Esophagus (tissue), 2 donors: ENCODE data around the gene RAB13. TPM values are rescaled to one million over a fixed set of nuclear protein-coding genes. Genes with fewer than 3 reads are reported as not detected.
A peak's percentile ranks its signal among the peaks of the same experiment; 100 is the strongest.
"Not testable (repeated sequence)": the region's sequence is repeated elsewhere in the genome, so short reads cannot be mapped to it uniquely, and the experiment has no call there.

ENCODE experiments used
- H3K27ac ChIP-seq, 2 donors: one replicate each; pipeline ENCODE4 v1.5.1; 2013; ENCODE audit warnings: low read depth in 2 of 2, mild to moderate bottlenecking in 2 of 2, inconsistent platforms in 1 of 2, low read length in 1 of 2, moderate library complexity in 1 of 2
- H3K27me3 ChIP-seq, 2 donors: one replicate each; pipeline ENCODE4 v1.6.1; 2013; ENCODE audit warnings: low read length in 2 of 2, control low read depth in 1 of 2, mild to moderate bottlenecking in 1 of 2; ENCODE audit not compliant: insufficient read depth in 2 of 2, control insufficient read depth in 1 of 2
- H3K36me3 ChIP-seq, 2 donors: one replicate each; pipeline ENCODE4 v1.6.1; 2013; ENCODE audit warnings: low read length in 1 of 2; ENCODE audit not compliant: control insufficient read depth in 2 of 2, insufficient read depth in 2 of 2
- H3K4me1 ChIP-seq, 2 donors: one replicate each; pipeline ENCODE4 v1.6.1; 2013; ENCODE audit warnings: low read length in 1 of 2; ENCODE audit not compliant: control insufficient read depth in 2 of 2, insufficient read depth in 2 of 2
- H3K4me3 ChIP-seq, 2 donors: one replicate each; pipeline ENCODE4 v1.5.1; 2013; ENCODE audit warnings: low read length in 2 of 2, mild to moderate bottlenecking in 2 of 2, low read depth in 1 of 2, moderate library complexity in 1 of 2
- H3K9me3 ChIP-seq, 2 donors: one replicate each; pipeline ENCODE4 v1.6.1; 2013; ENCODE audit warnings: mild to moderate bottlenecking in 2 of 2, low read depth in 1 of 2, low read length in 1 of 2, moderate library complexity in 1 of 2; ENCODE audit not compliant: control insufficient read depth in 2 of 2, insufficient read depth in 1 of 2
- WGBS, 2 donors: extraction: QIAGEN DNeasy Blood & Tissue Kit; methylation state at CpG; one replicate each; pipeline ENCODE4 v1.1.7; 2013; 5-methylcytosine and 5-hydroxymethylcytosine counted together
- polyA plus RNA-seq, 2 donors: library from polyadenylated mRNA; stranded (reverse); fragments of 200-250 nt; gene quantifications; one replicate each; pipeline ENCODE4 v1.2.3, GENCODE V29; 2013
- donor health status: healthy with polysubstance abuse.
- donor health status: Bipolar disorder and iron deficiency.

The RAB13 gene
- polyA plus RNA-seq, 2 donors = 83.2 to 89.5 TPM

- H3K4me1 ChIP-seq, H3K27ac ChIP-seq, H3K27me3 ChIP-seq, H3K9me3 ChIP-seq, H3K36me3 ChIP-seq, H3K4me3 ChIP-seq: not testable (repeated sequence)
- WGBS, 2 donors = 91 to 92% methylated on average over 10 of the region's 10 CpGs
Observed at GRCh38 chr1:153996882-153997281, 10.7 kb upstream of the RAB13 start.

GRCh38 chr1:153995640-153996039 lies 9.5 kb upstream of the RAB13 start:
- H3K4me3 ChIP-seq = no peak overlapping the region
- H3K27ac ChIP-seq = no peak overlapping the region
- H3K4me1 ChIP-seq = no peaks in the 10 kb centered on the region
- peaks cover 0 to 5% of the 10 kb centered on the region in 2 donors for H3K36me3 ChIP-seq
- no peaks in the 10 kb centered on the region for H3K9me3 ChIP-seq
- no peaks in the 10 kb centered on the region for H3K27me3 ChIP-seq
- WGBS, 2 donors = 91 to 94% methylated on average over 11 of the region's 11 CpGs

GRCh38 chr1:153995202-153995601 lies 9.1 kb upstream of the RAB13 start:
- no peaks in the 10 kb centered on the region for H3K9me3 ChIP-seq
- WGBS, 2 donors = 84% methylated on average over 3 of the region's 3 CpGs
- H3K27me3 ChIP-seq = no peaks in the 10 kb centered on the region
- H3K27ac ChIP-seq = no peak overlapping the region
- H3K36me3 ChIP-seq = peaks cover 0 to 5% of the 10 kb centered on the region in 2 donors
- H3K4me3 ChIP-seq = no peak overlapping the region
- H3K4me1 ChIP-seq = no peaks in the 10 kb centered on the region

- peaks cover 0 to 5% of the 10 kb centered on the region in 2 donors for H3K36me3 ChIP-seq
- WGBS, 2 donors = 73 to 93% methylated on average over 2 of the region's 2 CpGs
- peak overlapping the region in 1 of 2 donors; percentile 96 for H3K4me3 ChIP-seq
- H3K9me3 ChIP-seq = no peaks in the 10 kb centered on the region
- H3K27ac ChIP-seq = no peak overlapping the region
- H3K4me1 ChIP-seq = no peaks in the 10 kb centered on the region
- no peaks in the 10 kb centered on the region for H3K27me3 ChIP-seq
Observed at GRCh38 chr1:153991806-153992205, 5.7 kb upstream of the RAB13 start.

GRCh38 chr1:153991151-153991630 lies 5.1 kb upstream of the RAB13 start:
- 8 to 11% methylated on average over 9 of the region's 9 CpGs for WGBS, 2 donors

GRCh38 chr1:153990468-153991150 lies 4.5 kb upstream of the RAB13 start, which contains the start of gene RPS27:
Gene RPS27, plus strand, starts transcription at chr1:153990762. Its CDS starts 35 bp downstream, at chr1:153990797.
- Histone ChIP-seq H3K27ac (peak within 1 kb of the TSS; percentile 92 to 99), H3K9me3 (no peaks in the 10 kb centered on the region), H3K4me3 (peak within 1 kb of the TSS; percentile 72 to 96), H3K27me3 (no peaks in the 10 kb centered on the region), H3K4me1 (no peaks in the 10 kb centered on the region), H3K36me3 (peaks cover 0 to 5% of the 10 kb centered on the region in 2 donors)
- 0 to 1% methylated on average over 36 of the region's 36 CpGs for WGBS, 2 donors

More at GRCh38 chr1:153991151-153991630, 5.1 kb upstream of the RAB13 start:
- Histone ChIP-seq H3K9me3 (no peaks in the 10 kb centered on the region), H3K27me3 (no peaks in the 10 kb centered on the region), H3K4me3 (peak overlapping the region; percentile 72 to 96), H3K4me1 (no peaks in the 10 kb centered on the region), H3K36me3 (peaks cover 0 to 5% of the 10 kb centered on the region in 2 donors), H3K27ac (peak overlapping the region; percentile 92 to 99)

GRCh38 chr1:153987621-153988020 lies 1.5 kb upstream of the RAB13 start:
- peak overlapping the region in 1 of 2 donors; percentile 13 for H3K27ac ChIP-seq
- WGBS, 2 donors = 89 to 92% methylated on average over 8 of the region's 8 CpGs

GRCh38 chr1:153985341-153985912 lies 712 bp downstream of the RAB13 start:
- Histone ChIP-seq H3K4me3 (peak overlapping the region; percentile 56 to 67), H3K4me1 (no peaks in the 10 kb centered on the region), H3K27me3 (no peaks in the 10 kb centered on the region), H3K27ac (peak overlapping the region; percentile 90 to 91), H3K9me3 (no peaks in the 10 kb centered on the region), H3K36me3 (peaks cover 0 to 5% of the 10 kb centered on the region in 2 donors)
- WGBS, 2 donors = 12 to 13% methylated on average over 7 of the region's 7 CpGs

More at GRCh38 chr1:153987621-153988020, 1.5 kb upstream of the RAB13 start:
- Histone ChIP-seq H3K9me3 (no peaks in the 10 kb centered on the region), H3K36me3 (peaks cover 0 to 2% of the 10 kb centered on the region in 2 donors), H3K4me3 (no peak overlapping the region), H3K4me1 (no peaks in the 10 kb centered on the region), H3K27me3 (no peaks in the 10 kb centered on the region)

- 67 to 72% methylated on average over 6 of the region's 6 CpGs for WGBS, 2 donors
- H3K27me3 ChIP-seq = no peaks in the 10 kb centered on the region
- H3K36me3 ChIP-seq = peaks cover 0 to 5% of the 10 kb centered on the region in 2 donors
- no peaks in the 10 kb centered on the region for H3K4me1 ChIP-seq
- no peak overlapping the region for H3K27ac ChIP-seq
- no peaks in the 10 kb centered on the region for H3K9me3 ChIP-seq
- H3K4me3 ChIP-seq = no peak overlapping the region
Observed at GRCh38 chr1:153984123-153984894, 1.8 kb downstream of the RAB13 start.
